ENCODE measurements around the gene NXPE1.

Gene NXPE1

DNA sequence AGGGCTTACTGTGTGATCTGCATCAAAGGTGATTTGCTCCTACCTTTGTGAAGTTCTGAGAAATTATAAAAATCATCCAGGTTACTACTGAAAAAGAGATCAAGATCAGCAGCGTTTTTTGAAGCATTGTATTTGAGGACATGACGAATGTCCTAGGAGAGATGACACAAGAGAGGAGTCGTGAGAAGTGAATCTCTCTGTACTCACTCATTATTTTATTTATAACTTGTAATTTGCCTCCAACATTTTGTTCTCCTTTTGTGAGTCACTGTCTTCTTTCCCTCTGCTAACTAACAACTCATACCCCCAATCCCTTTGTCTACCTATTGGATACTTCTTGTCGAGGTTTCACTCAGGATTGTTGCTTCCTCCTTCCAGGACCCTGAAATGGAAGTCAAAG lies 8.6 kb downstream of the NXPE1 start:
- H2BK5ac ChIP-seq (ENCODE audit: low read length), result no peak overlapping the region
- no peak overlapping the region for H3K14ac ChIP-seq (ENCODE audit: low read length)
- no peak overlapping the region for H2BK120ac ChIP-seq (ENCODE audit: low read depth, low read length)
- H2AK5ac ChIP-seq (ENCODE audit: low read depth, low read length), result no peak overlapping the region
- H4K8ac ChIP-seq (ENCODE audit: low read depth, low read length), result no peak overlapping the region
- no peak overlapping the region for H3K4me2 ChIP-seq (ENCODE audit: insufficient read depth, low read length, poor library complexity, severe bottlenecking)
- no peaks in the 10 kb centered on the region for H3K4me1 ChIP-seq (ENCODE audit: control insufficient read depth in 2 of 2, insufficient read depth in 1 of 2, low read depth in 1 of 2, low read length in 2 of 2)
- H3K27me3 ChIP-seq (ENCODE audit: control insufficient read depth in 3 of 3, insufficient read depth in 3 of 3, low read depth in 1 of 3, low read length in 3 of 3), result peaks cover 0 to 3% (median 0%) of the 10 kb centered on the region in 3 experiments
- no peak overlapping the region for H3K27ac ChIP-seq (replicated peaks; ENCODE audit: low read length)
- no CpG with 5 or more reads among the region's 4 CpGs for WGBS, 2 donors (ENCODE audit: extremely low coverage in 2 of 2, insufficient read length in 2 of 2, insufficient replicate concordance in 1 of 2)
- H3K18ac ChIP-seq (ENCODE audit: low read length), result no peak overlapping the region
- no peak overlapping the region for H4K91ac ChIP-seq (ENCODE audit: low read depth, low read length, poor library complexity)
- H2BK15ac ChIP-seq (ENCODE audit: low read length), result no peak overlapping the region
- no peak overlapping the region for H3K4me3 ChIP-seq (ENCODE audit: low read length in 2 of 2)
- no peak overlapping the region for H3K23ac ChIP-seq (ENCODE audit: low read depth, low read length, poor library complexity)
- no peaks in the 10 kb centered on the region for H3K9me3 ChIP-seq (replicated peaks in 1 of 2; ENCODE audit: control insufficient read depth in 2 of 2, insufficient read depth in 1 of 2, low read depth in 1 of 2, low read length in 2 of 2)
- no peak overlapping the region for H3K9ac ChIP-seq (ENCODE audit: low read depth, low read length, poor library complexity)
- H3K36me3 ChIP-seq (replicated peaks in 1 of 2; ENCODE audit: control insufficient read depth in 2 of 2, insufficient read depth in 2 of 2, low read length in 2 of 2), result no peaks in the 10 kb centered on the region
- no peak overlapping the region for H2BK12ac ChIP-seq (ENCODE audit: low read length)
- H3K4ac ChIP-seq (ENCODE audit: low read length), result no peak overlapping the region
- no peak overlapping the region for H2AFZ ChIP-seq (ENCODE audit: low read length)
- DNase-seq (ENCODE audit: low spot score), result no peak
- no peaks in the 10 kb centered on the region for H3K79me1 ChIP-seq (ENCODE audit: low read depth, low read length)

DNA sequence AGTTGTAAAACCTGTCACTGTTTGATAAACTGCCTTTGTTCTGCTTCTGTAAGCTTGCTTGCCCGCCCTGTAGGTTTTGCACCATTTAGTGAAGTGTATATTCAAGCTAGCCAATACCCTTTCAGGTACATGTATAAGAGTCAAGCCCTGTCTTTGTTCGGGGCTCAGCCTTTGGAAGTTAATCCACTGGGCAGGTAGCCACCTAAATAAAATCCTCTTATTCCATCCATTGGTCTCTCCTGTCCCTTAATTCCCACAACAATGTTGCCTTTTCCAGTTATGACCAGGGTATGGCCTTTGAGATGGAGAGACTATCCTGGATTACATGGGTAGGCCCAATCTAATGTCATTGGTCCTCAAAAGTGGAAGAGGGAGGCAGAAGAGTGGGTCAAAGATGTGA lies 34.0 kb downstream of the NXPE1 start:
- Histone ChIP-seq H4K91ac (ENCODE audit: low read depth, low read length, poor library complexity) (no peak overlapping the region), H2AFZ (ENCODE audit: low read length) (no peak overlapping the region), H3K36me3 (replicated peaks in 1 of 2; ENCODE audit: control insufficient read depth in 2 of 2, insufficient read depth in 2 of 2, low read length in 2 of 2) (no peaks in the 10 kb centered on the region), H3K23ac (ENCODE audit: low read depth, low read length, poor library complexity) (no peak overlapping the region), H3K9me3 (replicated peaks in 1 of 2; ENCODE audit: control insufficient read depth in 2 of 2, insufficient read depth in 1 of 2, low read depth in 1 of 2, low read length in 2 of 2) (peaks cover 0 to 2% of the 10 kb centered on the region in 2 donors), H2BK5ac (ENCODE audit: low read length) (no peak overlapping the region), H3K79me1 (ENCODE audit: low read depth, low read length) (no peaks in the 10 kb centered on the region), H3K27ac (replicated peaks; ENCODE audit: low read length) (no peak overlapping the region), H3K4me3 (ENCODE audit: low read length in 2 of 2) (no peak overlapping the region), H3K27me3 (ENCODE audit: control insufficient read depth in 3 of 3, insufficient read depth in 3 of 3, low read depth in 1 of 3, low read length in 3 of 3) (no peaks in the 10 kb centered on the region), H4K8ac (ENCODE audit: low read depth, low read length) (no peak overlapping the region), H2BK15ac (ENCODE audit: low read length) (no peak overlapping the region), H2AK5ac (ENCODE audit: low read depth, low read length) (no peak overlapping the region), H3K18ac (ENCODE audit: low read length) (no peak overlapping the region), H3K4me2 (ENCODE audit: insufficient read depth, low read length, poor library complexity, severe bottlenecking) (no peak overlapping the region), H3K4me1 (ENCODE audit: control insufficient read depth in 2 of 2, insufficient read depth in 1 of 2, low read depth in 1 of 2, low read length in 2 of 2) (no peaks in the 10 kb centered on the region), H2BK120ac (ENCODE audit: low read depth, low read length) (no peak overlapping the region), H3K9ac (ENCODE audit: low read depth, low read length, poor library complexity) (no peak overlapping the region), H3K4ac (ENCODE audit: low read length) (no peak overlapping the region), H3K14ac (ENCODE audit: low read length) (no peak overlapping the region), H2BK12ac (ENCODE audit: low read length) (no peak overlapping the region)
- no CpG with 5 or more reads among the region's 2 CpGs for WGBS, 2 donors (ENCODE audit: extremely low coverage in 2 of 2, insufficient read length in 2 of 2, insufficient replicate concordance in 1 of 2)
- no peak for DNase-seq (ENCODE audit: low spot score)

- Histone ChIP-seq H3K18ac (ENCODE audit: low read length) (no peak overlapping the region), H2BK120ac (ENCODE audit: low read depth, low read length) (no peak overlapping the region), H2AFZ (ENCODE audit: low read length) (no peak overlapping the region), H2BK5ac (ENCODE audit: low read length) (no peak overlapping the region), H2BK12ac (ENCODE audit: low read length) (no peak overlapping the region), H3K14ac (ENCODE audit: low read length) (no peak overlapping the region), H3K4ac (ENCODE audit: low read length) (no peak overlapping the region), H3K4me1 (ENCODE audit: control insufficient read depth in 2 of 2, insufficient read depth in 1 of 2, low read depth in 1 of 2, low read length in 2 of 2) (no peaks in the 10 kb centered on the region), H3K4me3 (ENCODE audit: low read length in 2 of 2) (no peak overlapping the region), H4K8ac (ENCODE audit: low read depth, low read length) (no peak overlapping the region), H3K9ac (ENCODE audit: low read depth, low read length, poor library complexity) (no peak overlapping the region), H2AK5ac (ENCODE audit: low read depth, low read length) (no peak overlapping the region), H2BK15ac (ENCODE audit: low read length) (no peak overlapping the region), H3K23ac (ENCODE audit: low read depth, low read length, poor library complexity) (no peak overlapping the region), H4K91ac (ENCODE audit: low read depth, low read length, poor library complexity) (no peak overlapping the region), H3K4me2 (ENCODE audit: insufficient read depth, low read length, poor library complexity, severe bottlenecking) (no peak overlapping the region), H3K27me3 (ENCODE audit: control insufficient read depth in 3 of 3, insufficient read depth in 3 of 3, low read depth in 1 of 3, low read length in 3 of 3) (no peaks in the 10 kb centered on the region), H3K36me3 (replicated peaks in 1 of 2; ENCODE audit: control insufficient read depth in 2 of 2, insufficient read depth in 2 of 2, low read length in 2 of 2) (no peaks in the 10 kb centered on the region), H3K9me3 (replicated peaks in 1 of 2; ENCODE audit: control insufficient read depth in 2 of 2, insufficient read depth in 1 of 2, low read depth in 1 of 2, low read length in 2 of 2) (peaks cover 0 to 2% of the 10 kb centered on the region in 2 donors), H3K27ac (replicated peaks; ENCODE audit: low read length) (no peak overlapping the region), H3K79me1 (ENCODE audit: low read depth, low read length) (no peaks in the 10 kb centered on the region)
- DNase-seq (ENCODE audit: low spot score), result no peak
- WGBS, 2 donors (ENCODE audit: extremely low coverage in 2 of 2, insufficient read length in 2 of 2, insufficient replicate concordance in 1 of 2), result no CpG with 5 or more reads among the region's 1 CpG
Measured at GRCh38 chr11:114524122-114524521, 35.6 kb downstream of the NXPE1 start.

DNA sequence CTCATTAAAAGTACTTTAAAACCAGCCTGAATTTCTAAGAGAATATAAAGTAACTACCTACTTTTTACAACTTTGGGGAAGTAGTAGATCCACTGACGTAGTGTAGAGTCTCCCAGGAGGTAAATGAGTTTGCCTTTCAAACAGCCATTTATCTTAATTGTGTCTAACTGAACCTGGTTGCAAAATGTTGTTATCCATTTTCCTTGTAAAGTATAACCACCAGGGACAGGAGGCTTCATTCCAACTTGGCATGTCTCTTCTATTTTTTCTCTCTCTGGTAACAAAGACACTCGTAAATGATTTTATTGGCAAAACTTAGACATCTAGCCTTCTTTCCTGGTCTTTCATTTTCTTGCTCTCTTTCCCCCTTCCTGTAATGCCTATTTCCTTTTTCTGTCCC lies 36.9 kb downstream of the NXPE1 start:
- Histone ChIP-seq H3K18ac (ENCODE audit: low read length) (no peak overlapping the region), H3K4me2 (ENCODE audit: insufficient read depth, low read length, poor library complexity, severe bottlenecking) (no peak overlapping the region), H3K27ac (replicated peaks; ENCODE audit: low read length) (no peak overlapping the region), H3K27me3 (ENCODE audit: control insufficient read depth in 3 of 3, insufficient read depth in 3 of 3, low read depth in 1 of 3, low read length in 3 of 3) (no peaks in the 10 kb centered on the region), H2BK120ac (ENCODE audit: low read depth, low read length) (no peak overlapping the region), H3K79me1 (ENCODE audit: low read depth, low read length) (no peaks in the 10 kb centered on the region), H3K4ac (ENCODE audit: low read length) (no peak overlapping the region), H3K9ac (ENCODE audit: low read depth, low read length, poor library complexity) (no peak overlapping the region), H2BK5ac (ENCODE audit: low read length) (no peak overlapping the region), H3K4me1 (ENCODE audit: control insufficient read depth in 2 of 2, insufficient read depth in 1 of 2, low read depth in 1 of 2, low read length in 2 of 2) (no peaks in the 10 kb centered on the region), H3K4me3 (ENCODE audit: low read length in 2 of 2) (no peak overlapping the region), H2BK15ac (ENCODE audit: low read length) (no peak overlapping the region), H2AFZ (ENCODE audit: low read length) (no peak overlapping the region), H2AK5ac (ENCODE audit: low read depth, low read length) (no peak overlapping the region), H3K9me3 (replicated peaks in 1 of 2; ENCODE audit: control insufficient read depth in 2 of 2, insufficient read depth in 1 of 2, low read depth in 1 of 2, low read length in 2 of 2) (peaks cover 0 to 2% of the 10 kb centered on the region in 2 donors), H3K23ac (ENCODE audit: low read depth, low read length, poor library complexity) (no peak overlapping the region), H4K8ac (ENCODE audit: low read depth, low read length) (no peak overlapping the region), H2BK12ac (ENCODE audit: low read length) (no peak overlapping the region), H3K14ac (ENCODE audit: low read length) (no peak overlapping the region), H3K36me3 (replicated peaks in 1 of 2; ENCODE audit: control insufficient read depth in 2 of 2, insufficient read depth in 2 of 2, low read length in 2 of 2) (no peaks in the 10 kb centered on the region), H4K91ac (ENCODE audit: low read depth, low read length, poor library complexity) (no peak overlapping the region)
- WGBS, 2 donors (ENCODE audit: extremely low coverage in 2 of 2, insufficient read length in 2 of 2, insufficient replicate concordance in 1 of 2), result no CpG with 5 or more reads among the region's 2 CpGs
- no peak for DNase-seq (ENCODE audit: low spot score)
